ENCODE data around the gene ZNF562.
"Not testable (repeated sequence)": the region's sequence is repeated elsewhere in the genome, so short reads cannot be mapped to it uniquely, and the experiment has no call there.

Gene ZNF562

DNA sequence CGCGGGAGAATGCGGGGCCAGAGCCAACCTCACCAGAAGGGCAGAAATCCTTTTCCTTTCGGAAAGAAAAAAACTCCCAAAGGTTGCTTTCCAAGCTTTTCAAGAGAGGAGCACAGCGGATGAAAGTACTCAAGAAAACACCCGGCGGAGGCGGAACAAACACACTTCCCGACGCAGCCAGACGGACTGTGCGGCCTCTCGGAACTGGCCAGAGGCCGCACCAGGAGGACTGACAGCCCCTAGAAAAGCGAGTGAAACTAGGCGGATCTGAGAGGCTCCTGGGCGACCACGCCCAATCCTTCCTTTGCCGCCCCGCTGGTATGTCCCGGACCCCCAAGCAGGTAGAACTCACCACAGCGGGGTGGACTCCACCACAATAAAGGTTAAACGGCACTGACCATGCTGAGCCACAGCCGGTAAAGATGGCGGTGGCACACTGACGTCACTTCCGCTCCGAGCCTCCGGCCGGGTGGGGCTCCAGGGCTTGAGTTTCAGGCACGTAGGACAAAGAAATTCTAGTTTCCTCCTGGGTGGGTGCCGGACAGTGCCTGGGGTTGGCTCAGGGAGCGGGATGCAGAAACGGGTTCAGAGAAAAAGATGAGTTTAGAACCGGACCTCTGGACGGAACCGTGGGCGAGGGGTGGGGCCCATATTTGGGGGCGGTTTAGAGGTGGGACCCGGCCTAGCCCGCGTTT lies at the start of gene ZNF562:
ZNF562 (minus strand) TSS at position 438 of the 695 bp plus-strand sequence. CDS start 14,356 bp downstream, outside the sequence.
- DNase-seq (ENCODE audit: low spot score): peak; percentile 91

DNA sequence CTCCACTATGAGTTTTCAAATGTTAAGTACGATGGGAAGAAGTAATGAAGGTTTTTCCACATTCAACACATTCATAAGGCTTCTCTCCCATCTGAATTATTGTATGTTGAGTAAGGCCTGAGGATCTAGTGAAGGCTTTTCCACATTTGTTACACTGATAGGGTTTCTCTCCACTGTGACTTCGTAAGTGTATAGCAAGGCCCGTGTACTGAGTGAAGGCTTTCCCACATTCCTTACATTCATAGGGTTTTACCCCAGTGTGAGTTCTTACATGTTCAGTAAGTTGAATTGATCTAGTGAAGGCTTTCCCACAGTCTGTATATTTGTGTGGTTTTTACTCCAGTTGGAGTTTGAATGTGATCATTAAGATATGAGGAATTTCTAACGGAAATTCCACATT lies 49.3 kb upstream of the ZNF562 start:
- no peak for DNase-seq (ENCODE audit: low spot score)

DNA sequence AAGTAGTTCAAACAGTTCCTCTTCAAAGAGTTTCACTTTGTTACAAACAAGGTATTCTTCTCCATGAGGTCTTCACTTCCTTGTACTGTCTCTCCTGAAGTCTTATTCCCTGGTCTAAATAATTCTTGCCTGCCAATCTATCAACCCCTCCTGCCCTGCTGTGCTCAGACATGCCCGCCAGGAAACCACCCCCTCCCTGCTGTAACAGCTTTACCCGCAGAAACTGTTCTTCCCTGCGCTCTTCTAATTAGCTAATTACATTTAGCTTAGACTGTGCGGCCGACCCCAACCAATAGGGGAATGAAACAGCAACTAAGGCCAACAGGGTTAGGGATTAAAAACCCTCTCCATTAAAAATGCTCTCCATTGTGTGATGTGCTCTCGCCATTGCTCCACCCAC lies 47.0 kb upstream of the ZNF562 start:
- DNase-seq (ENCODE audit: low spot score): no peak

DNA sequence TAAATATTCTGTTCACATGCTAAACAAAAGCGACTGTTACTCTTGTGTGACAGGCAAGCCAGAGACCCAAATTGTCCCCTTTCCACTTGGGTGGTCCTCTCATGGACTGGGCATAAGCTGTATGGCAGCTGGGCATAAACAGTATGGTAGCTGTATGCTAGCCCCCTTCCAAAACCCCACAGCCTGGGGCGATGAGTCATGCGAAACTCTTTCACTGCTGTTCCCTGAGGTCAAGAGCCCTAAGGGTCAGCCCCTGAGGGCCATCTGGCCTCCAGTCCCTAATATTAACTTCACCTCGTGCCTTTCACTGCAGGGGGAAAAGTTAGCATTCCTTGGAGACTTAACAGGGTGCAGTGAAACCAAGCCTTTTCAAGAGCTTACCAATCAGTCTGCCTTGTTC lies 45.6 kb upstream of the ZNF562 start:
- no peak for DNase-seq (ENCODE audit: low spot score)

- no peak for DNase-seq (ENCODE audit: low spot score)
Observed at GRCh38 chr19:9711815-9712214, 36.9 kb upstream of the ZNF562 start.

DNA sequence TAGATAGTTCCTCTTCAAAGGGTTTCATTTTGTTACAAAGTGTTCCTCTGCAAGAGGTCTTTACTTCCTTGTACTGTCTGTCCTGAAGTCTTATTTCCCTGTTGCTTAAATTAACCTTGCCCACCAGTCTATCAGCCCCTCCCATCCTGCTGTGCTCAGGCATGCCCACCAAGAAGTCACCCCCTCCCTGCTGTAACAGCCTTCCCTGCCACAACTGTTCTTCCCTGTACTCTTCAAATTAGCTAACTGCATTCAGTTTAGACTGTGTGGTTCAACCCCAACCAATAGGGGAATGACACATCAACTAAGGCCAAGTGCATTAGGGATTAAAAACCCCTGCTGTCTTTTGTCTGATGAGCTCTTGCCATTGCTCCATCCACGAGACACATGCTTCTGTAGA lies 34.4 kb upstream of the ZNF562 start:
- DNase-seq (ENCODE audit: low spot score): no peak

GRCh38 chr19:9705836-9706235 lies 30.9 kb upstream of the ZNF562 start:
- no peak for DNase-seq (ENCODE audit: low spot score)

DNA sequence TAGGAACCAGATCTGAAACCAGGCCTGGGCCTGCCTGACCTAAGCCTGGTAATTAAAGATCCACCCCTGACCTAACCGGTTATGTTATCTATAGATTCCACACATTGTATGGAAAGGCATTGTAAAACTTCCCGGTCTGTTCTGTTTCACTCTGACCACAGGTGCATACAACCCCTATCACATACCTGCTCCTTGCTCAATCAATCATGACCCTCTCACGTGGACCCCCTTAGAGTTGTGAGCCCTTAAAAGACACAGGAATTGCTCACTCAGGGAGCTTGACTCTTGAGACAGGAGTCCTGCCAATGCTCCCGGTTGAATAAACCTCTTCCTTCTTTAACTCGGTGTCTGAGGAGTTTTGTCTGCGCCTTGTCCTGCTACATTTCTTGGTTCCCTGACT lies 27.3 kb upstream of the ZNF562 start:
- no peak for DNase-seq (ENCODE audit: low spot score)

DNA sequence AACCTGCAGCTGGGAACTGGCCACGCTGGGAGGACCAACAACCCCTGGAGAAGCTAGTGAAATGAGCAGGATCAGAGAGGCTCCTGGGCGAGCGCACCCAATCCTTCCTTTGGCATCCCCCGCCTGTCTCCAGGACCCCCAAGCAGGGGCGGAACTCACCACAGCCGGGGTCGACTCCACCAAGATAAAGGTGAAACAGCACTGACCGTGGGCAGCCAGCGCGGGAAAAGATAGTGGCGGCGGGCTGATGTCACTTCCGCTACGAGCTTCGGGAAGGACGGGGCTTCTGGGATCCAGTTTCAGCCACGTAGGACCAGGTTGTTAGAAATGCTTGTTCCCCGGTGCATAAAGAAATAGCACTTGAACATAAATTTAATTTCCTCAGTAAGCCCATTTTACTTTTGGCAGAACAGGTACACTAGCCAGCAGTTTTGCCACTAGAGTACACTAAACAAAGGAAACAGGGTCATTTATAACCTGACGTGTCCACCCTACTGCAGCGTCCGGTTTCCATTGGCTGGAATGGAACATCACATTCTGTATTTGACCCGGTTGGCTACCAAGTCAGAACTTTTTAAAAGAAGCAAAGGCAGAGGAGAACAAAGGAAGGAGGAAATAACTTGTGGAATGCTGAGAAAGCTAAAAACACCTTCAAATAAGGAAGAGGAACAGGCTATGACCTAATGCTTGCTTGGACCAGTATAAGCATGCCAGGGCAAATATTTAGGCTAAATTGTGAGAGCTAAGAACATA lies 25.5 kb upstream of the ZNF562 start:
- DNase-seq (ENCODE audit: low spot score): no peak

DNA sequence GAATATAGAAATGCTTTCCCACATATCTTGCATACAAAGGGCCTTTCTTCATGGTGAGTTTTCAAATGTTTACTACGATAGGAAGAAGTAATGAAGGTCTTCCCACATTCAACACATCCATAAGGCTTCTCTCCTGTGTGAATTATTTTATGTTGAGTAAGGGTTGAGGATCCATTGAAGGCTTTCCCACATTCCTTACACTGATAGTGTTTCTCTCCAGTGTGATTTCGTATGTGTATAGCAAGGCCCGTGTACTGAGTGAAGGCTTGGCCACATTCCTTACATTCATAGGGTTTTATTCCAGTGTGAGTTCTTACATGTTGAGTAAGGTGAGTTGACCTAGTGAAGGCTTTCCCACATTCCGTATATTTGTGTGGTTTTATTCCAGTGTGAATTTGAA lies 15.4 kb upstream of the ZNF562 start:
- DNase-seq (ENCODE audit: low spot score): not testable (repeated sequence)

DNA sequence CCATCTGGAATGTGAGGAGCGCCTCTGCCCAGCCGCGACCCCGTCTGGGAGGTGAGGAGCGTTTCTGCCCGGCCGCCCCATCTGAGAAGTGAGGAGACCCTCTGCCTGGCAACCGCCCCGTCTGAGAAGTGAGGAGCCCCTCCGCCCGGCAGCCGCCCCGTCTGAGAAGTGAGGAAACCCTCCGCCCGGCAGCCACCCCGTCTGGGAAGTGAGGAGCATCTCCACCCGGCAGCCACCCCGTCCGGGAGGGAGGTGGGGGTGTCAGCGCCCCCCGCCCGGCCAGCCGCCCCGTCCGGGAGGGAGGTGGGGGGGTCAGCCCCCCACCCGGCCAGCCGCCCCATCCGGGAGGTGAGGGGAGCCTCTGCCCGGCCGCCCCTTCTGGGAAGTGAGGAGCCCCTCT lies 5.1 kb upstream of the ZNF562 start:
- not testable (repeated sequence) for DNase-seq (ENCODE audit: low spot score)

DNA sequence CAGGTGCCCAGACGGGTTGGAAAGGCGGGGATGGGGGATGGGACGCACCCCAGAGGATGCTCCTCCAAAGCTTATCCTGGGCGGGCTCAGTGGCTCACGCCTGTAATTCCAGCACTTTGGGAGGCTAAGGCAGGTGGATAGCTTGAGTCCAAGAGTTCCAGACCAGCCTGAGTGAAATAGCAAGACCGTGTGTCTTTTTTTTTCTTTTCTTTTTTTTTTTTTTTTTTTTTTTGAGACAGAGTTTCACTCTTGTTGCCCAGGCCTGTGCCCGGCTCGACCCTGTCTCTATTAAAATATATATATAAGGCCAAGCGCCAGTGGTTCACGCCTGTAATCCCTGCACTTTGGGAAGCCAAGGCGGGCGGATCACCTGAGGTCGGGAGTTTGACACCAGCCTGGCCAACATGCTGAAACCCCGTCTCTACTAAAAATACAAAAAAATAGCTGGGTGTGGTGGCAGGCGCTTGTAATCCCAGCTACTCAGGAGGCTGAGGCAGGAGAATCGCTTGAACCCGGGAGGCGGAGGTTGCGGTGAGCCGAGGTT lies 530 bp upstream of the ZNF562 start:
- DNase-seq (ENCODE audit: low spot score): not testable (repeated sequence)

- no peak for DNase-seq (ENCODE audit: low spot score)
Observed at GRCh38 chr19:9673912-9674662, 813 bp downstream of the ZNF562 start.

DNA sequence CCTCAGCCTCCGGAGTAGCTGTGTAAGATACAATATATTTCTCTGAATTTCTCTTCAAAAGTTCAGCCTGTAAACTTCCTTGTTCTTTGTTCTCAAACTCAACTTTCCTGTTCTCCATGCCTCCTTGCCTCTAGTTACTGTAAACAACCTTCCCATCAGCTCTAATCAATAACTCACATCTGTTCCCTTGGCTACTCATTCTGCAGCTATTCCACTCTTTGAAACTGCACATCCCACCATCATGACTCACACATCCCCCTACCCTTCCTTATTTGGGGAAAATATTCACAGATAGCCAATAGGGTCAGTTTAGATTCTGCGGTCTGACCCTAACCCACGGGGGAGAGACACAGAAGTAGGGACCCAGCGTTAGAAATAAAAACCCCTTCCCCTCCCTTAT lies 2.0 kb downstream of the ZNF562 start:
- no peak for DNase-seq (ENCODE audit: low spot score)

- DNase-seq (ENCODE audit: low spot score): no peak
Observed at GRCh38 chr19:9671655-9672054, 3.2 kb downstream of the ZNF562 start.

GRCh38 chr19:9668544-9668943 lies 6.4 kb downstream of the ZNF562 start:
- no peak for DNase-seq (ENCODE audit: low spot score)

GRCh38 chr19:9667898-9668297 lies 7.0 kb downstream of the ZNF562 start:
- DNase-seq (ENCODE audit: low spot score): no peak

GRCh38 chr19:9658769-9659168 lies 16.1 kb downstream of the ZNF562 start:
- no peak for DNase-seq (ENCODE audit: low spot score)

- not testable (repeated sequence) for DNase-seq (ENCODE audit: low spot score)
Observed at GRCh38 chr19:9653066-9653555, 21.8 kb downstream of the ZNF562 start.

DNA sequence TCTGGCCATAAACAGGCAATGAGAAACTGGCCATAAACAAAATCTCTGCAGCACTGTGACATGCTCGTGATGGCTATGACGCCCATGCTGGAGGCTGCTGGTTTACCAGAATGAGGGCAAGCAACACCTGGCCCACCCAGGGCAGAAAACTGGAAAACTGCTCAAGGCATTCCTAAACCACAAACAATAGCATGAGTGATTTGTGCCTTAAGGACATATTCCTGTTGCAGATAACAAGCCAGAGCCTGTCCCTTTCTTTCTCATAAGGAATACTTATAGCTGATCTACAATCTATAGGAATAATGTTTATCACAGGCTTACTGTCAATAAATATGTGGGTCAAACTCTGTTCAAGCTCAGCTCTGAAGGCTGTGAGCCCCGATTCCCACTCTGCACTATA lies 23.4 kb downstream of the ZNF562 start:
- DNase-seq (ENCODE audit: low spot score): not testable (repeated sequence)

- no peak for DNase-seq (ENCODE audit: low spot score)
Observed at GRCh38 chr19:9650345-9650744, 24.6 kb downstream of the ZNF562 start.

- no peak for DNase-seq (ENCODE audit: low spot score)
Observed at GRCh38 chr19:9645472-9645871, 29.4 kb downstream of the ZNF562 start.

Data from hepatic stellate cell (primary cell).